K562 (cell line): ENCODE data around the gene RUNX3.

Experiments
- MYC ChIP-seq, 2 experiments: fragments of 250-450 bp in 1 of 2; sonication (Bioruptor Pico) in 1 of 2; IDR thresholded peaks; 2 replicates each; pipeline versions ENCODE4 v1.5.1 to v1.6.1; 2012 to 2021; ENCODE audit warnings: low read depth in 2 of 2, borderline replicate concordance in 1 of 2, improper control_type of control experiment in 1 of 2, low read length in 1 of 2, mild to moderate bottlenecking in 1 of 2, moderate library complexity in 1 of 2
- ZNF699 ChIP-seq: fragments of 250-450 bp; sonication (Bioruptor Pico); IDR thresholded peaks from 2 replicates; pipeline ENCODE4 v1.8.0; 2021; ENCODE audit warnings: mild to moderate bottlenecking, moderate library complexity; ENCODE audit not compliant: insufficient replicate concordance
- TF ChIP-seq, protein P1 (sequence below), 3 experiments: IDR thresholded peaks in 2 of 3; conservative IDR thresholded peaks in 1 of 3; 2 replicates each; pipeline ENCODE4 v1.5.1; 2011 to 2012; ENCODE audit warnings: low read length in 3 of 3, mild to moderate bottlenecking in 3 of 3, control low read depth in 2 of 3, improper control_type of control experiment in 1 of 3, inconsistent platforms in 1 of 3, low read depth in 1 of 3, mixed read lengths in 1 of 3, moderate library complexity in 1 of 3; ENCODE audit not compliant: insufficient read depth in 2 of 3
- TF ChIP-seq, protein P2 (sequence below): fragments of 450-650 bp; IDR thresholded peaks from 2 replicates; pipeline ENCODE4 v1.6.1; 2018; ENCODE audit warnings: mild to moderate bottlenecking, low read depth; ENCODE audit not compliant: partially characterized antibody

DNA sequence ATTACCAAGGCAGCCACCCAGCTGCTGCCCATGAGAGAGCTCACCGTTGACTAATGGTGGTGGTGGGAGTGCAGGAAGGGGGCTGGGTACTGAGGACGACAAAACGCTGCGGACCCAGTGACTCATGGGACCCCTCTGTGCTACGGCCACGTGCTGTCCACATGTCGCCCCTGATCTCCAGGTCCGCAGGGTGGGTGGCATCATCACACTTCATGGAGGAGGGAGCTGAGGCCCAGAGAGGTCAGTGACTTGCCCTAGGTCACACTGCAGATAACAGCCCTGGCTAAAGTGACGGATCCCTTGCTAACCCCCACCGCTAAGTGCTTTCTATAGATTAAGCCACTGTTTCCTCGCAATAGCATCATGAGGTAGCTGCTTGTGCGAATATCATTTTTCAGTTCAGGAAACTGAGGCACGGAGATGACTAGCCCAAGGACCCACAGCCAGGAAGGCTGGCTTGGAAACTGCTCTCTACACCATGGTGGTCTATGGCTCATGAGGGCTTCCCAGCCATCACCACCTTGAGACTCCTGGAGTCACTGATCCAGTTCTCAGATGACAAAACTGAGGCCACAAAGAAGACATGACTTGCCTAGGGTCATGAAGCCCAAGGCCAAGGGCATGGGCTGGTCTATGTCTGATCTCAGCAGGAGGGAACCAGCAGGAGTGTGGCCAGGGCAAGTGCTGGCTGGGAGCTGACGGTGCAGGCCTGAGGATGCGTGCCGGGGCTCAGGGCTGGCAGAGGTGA lies 12.6 kb downstream of the RUNX3 start:
- TF ChIP-seq, protein P1, sequence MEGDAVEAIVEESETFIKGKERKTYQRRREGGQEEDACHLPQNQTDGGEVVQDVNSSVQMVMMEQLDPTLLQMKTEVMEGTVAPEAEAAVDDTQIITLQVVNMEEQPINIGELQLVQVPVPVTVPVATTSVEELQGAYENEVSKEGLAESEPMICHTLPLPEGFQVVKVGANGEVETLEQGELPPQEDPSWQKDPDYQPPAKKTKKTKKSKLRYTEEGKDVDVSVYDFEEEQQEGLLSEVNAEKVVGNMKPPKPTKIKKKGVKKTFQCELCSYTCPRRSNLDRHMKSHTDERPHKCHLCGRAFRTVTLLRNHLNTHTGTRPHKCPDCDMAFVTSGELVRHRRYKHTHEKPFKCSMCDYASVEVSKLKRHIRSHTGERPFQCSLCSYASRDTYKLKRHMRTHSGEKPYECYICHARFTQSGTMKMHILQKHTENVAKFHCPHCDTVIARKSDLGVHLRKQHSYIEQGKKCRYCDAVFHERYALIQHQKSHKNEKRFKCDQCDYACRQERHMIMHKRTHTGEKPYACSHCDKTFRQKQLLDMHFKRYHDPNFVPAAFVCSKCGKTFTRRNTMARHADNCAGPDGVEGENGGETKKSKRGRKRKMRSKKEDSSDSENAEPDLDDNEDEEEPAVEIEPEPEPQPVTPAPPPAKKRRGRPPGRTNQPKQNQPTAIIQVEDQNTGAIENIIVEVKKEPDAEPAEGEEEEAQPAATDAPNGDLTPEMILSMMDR (IDR thresholded peaks at IDR 0.05 in 2 of 3, conservative IDR thresholded peaks at IDR 0.05 in 1 of 3; ENCODE audit: insufficient read depth in 2 of 3, low read depth in 1 of 3, low read length in 3 of 3) = no peak
- TF ChIP-seq ZNF699 (CRISPR knock-in tag) (no peak), MYC (IDR thresholded peaks at IDR 0.05; ENCODE audit: low read depth, low read length) (no peak), MYC (CRISPR knock-in tag; IDR thresholded peaks at IDR 0.05; ENCODE audit: borderline replicate concordance, low read depth) (no peak)
- TF ChIP-seq, protein P2, sequence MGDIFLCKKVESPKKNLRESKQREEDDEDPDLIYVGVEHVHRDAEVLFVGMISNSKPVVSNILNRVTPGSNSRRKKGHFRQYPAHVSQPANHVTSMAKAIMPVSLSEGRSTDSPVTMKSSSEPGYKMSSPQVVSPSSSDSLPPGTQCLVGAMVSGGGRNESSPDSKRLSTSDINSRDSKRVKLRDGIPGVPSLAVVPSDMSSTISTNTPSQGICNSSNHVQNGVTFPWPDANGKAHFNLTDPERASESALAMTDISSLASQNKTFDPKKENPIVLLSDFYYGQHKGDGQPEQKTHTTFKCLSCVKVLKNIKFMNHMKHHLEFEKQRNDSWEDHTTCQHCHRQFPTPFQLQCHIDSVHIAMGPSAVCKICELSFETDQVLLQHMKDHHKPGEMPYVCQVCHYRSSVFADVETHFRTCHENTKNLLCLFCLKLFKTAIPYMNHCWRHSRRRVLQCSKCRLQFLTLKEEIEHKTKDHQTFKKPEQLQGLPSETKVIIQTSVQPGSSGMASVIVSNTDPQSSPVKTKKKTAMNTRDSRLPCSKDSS = no peak
